Activated CD8-positive, alpha-beta memory T cell treated with anti-CD3 and anti-CD28 coated beads for 48 hours (primary cell): Measurements from ENCODE around the gene ZBTB7B.
A peak's percentile ranks its signal among the peaks of the same experiment; 100 is the strongest.
"Not testable (repeated sequence)": the region's sequence is repeated elsewhere in the genome, so short reads cannot be mapped to it uniquely, and the experiment has no call there.

ENCODE experiments used
- DNase-seq, 3 experiments: peaks; one replicate each; pipeline ENCODE4 v3.0.0-alpha.2; 2020; ENCODE audit warnings: low read depth in 2 of 3, low spot score in 2 of 3

Gene ZBTB7B

GRCh38 chr1:154988058-154988954 lies 14.3 kb upstream of the ZBTB7B start:
- DNase-seq: no peak

GRCh38 chr1:154989195-154989860 lies 13.3 kb upstream of the ZBTB7B start:
- DNase-seq: no peak

- DNase-seq: no peak
Measured at GRCh38 chr1:154990276-154990675, 12.3 kb upstream of the ZBTB7B start.

GRCh38 chr1:154992721-154993571 lies 9.7 kb upstream of the ZBTB7B start:
- DNase-seq: no peak

- DNase-seq: no peak
Measured at GRCh38 chr1:154993572-154994268, 8.9 kb upstream of the ZBTB7B start, which contains the start of gene LENEP. LENEP (plus strand) TSS chr1:154993586; CDS start chr1:154993608, 22 bp downstream.

- DNase-seq: no peak
Measured at GRCh38 chr1:154994269-154994587, 8.4 kb upstream of the ZBTB7B start.

- no peak for DNase-seq
Measured at GRCh38 chr1:154994591-154994990, 8.0 kb upstream of the ZBTB7B start.

- DNase-seq: not testable (repeated sequence)
Measured at GRCh38 chr1:154995301-154995983, 7.2 kb upstream of the ZBTB7B start.

- no peak for DNase-seq
Measured at GRCh38 chr1:154996966-154997701, 5.5 kb upstream of the ZBTB7B start.

GRCh38 chr1:154998201-154998780 lies 4.3 kb upstream of the ZBTB7B start:
- DNase-seq: no peak

- DNase-seq: peak; percentile 65 to 76 (median 70)
Measured at GRCh38 chr1:154998818-154999570, 3.6 kb upstream of the ZBTB7B start.

- DNase-seq: peak in 2 of 3 experiments; percentile 46 to 67
Measured at GRCh38 chr1:154999571-155000410, 2.8 kb upstream of the ZBTB7B start.

GRCh38 chr1:155000411-155000725 lies 2.2 kb upstream of the ZBTB7B start:
- DNase-seq: no peak

- DNase-seq: peak; percentile 66 to 81 (median 79)
Measured at GRCh38 chr1:155000726-155001424, 1.7 kb upstream of the ZBTB7B start.

GRCh38 chr1:155001425-155001674 lies 1.3 kb upstream of the ZBTB7B start:
- peak in 1 of 3 experiments; percentile 41 for DNase-seq

- DNase-seq: peak; percentile 92 to 95 (median 93)
Measured at GRCh38 chr1:155001675-155002463, 733 bp upstream of the ZBTB7B start.
